Stimulated activated naive CD8-positive, alpha-beta T cell treated with anti-CD3 and anti-CD28 coated beads, Interleukin-15, Interleukin-2, amounts not matched to agents 100 ng/mL and 50 ng/mL, for 24 hours (primary cell): ENCODE results near the gene LGALS7.

ENCODE experiments used
- H3K27ac Mint-ChIP-seq: one replicate; pipeline ENCODE4 v1.8.0; 2021; ENCODE audit warnings: mild to moderate bottlenecking, mixed read lengths
- H3K27me3 Mint-ChIP-seq: one replicate; pipeline ENCODE4 v1.8.0; 2021; ENCODE audit warnings: mixed read lengths
- H3K36me3 Mint-ChIP-seq: one replicate; pipeline ENCODE4 v1.8.0; 2021; ENCODE audit warnings: low read depth, mixed read lengths
- H3K4me1 Mint-ChIP-seq: one replicate; pipeline ENCODE4 v1.8.0; 2021; ENCODE audit warnings: low read depth, mixed read lengths
- H3K4me3 Mint-ChIP-seq: one replicate; pipeline ENCODE4 v1.8.0; 2021; ENCODE audit warnings: mild to moderate bottlenecking, mixed read lengths
- H3K9me3 Mint-ChIP-seq: one replicate; pipeline ENCODE4 v1.8.0; 2021; ENCODE audit warnings: mixed read lengths

LGALS7 gene

DNA sequence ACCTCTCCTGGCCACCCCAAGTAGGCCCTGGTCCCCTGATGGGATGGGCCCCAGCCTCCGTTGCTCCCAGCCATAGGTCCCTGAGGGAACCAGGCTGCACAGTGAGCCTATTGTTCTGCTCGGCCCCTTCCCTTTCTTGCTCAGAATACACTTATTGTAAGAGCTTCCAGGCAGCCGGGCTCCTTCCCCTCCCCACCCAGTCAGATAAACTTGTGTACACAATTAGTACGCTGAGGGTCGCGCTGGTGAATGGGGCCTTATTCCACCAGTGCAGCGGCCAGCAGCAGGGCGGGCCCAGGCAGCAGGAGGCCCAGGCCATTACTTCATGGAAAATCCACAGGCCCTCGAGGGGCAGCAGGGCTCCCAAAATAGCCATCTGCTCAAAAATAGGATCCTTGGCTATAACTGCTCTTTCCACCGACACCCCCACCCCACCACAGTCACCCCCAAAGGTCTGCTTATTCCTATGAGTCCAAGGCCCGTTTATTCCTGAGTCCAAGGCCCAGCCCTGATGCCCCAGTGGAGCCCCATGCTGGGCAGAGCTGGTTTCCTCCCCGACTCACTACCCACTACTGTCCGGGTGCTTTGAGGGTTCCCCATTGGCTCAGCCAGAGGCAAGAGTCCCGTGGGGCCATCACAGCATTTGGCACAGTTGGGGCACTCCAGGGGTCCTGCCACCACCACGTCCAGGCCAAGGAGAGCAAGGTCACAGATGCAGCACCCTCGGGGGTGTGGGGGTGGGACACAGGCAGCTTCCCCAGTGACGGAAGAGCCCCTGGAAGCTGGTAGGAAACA lies 51.1 kb downstream of the LGALS7 start:
- H3K27me3 Mint-ChIP-seq: no peaks in the 10 kb centered on the region

DNA sequence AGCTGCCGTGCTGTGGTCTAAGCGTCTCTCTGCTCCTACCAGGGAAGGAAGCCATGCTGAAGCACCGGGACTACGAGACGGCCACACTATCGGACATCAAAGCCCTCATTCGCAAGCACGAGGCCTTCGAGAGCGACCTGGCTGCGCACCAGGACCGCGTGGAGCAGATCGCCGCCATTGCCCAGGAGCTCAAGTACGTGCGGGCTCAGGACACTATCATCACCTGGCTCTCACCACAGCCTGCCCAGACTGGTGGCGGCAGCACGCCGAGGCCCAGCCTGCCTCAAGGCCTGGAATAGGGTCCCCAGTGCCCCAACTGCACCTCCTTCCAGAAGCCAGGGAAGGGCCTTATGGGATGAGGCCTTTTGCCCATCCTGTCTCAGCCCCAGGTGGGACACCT lies 51.8 kb downstream of the LGALS7 start:
- Mint-ChIP-seq H3K27ac (no peak overlapping the region), H3K4me1 (peaks cover 4% of the 10 kb centered on the region), H3K36me3 (peaks cover 28% of the 10 kb centered on the region), H3K4me3 (no peak overlapping the region), H3K27me3 (no peaks in the 10 kb centered on the region), H3K9me3 (no peaks in the 10 kb centered on the region)

More for the DNA sequence above, 51.1 kb downstream of the LGALS7 start:
- no peak overlapping the region for H3K27ac Mint-ChIP-seq
- H3K9me3 Mint-ChIP-seq: no peaks in the 10 kb centered on the region
- H3K4me1 Mint-ChIP-seq: peaks cover 9% of the 10 kb centered on the region
- H3K36me3 Mint-ChIP-seq: peaks cover 30% of the 10 kb centered on the region
- H3K4me3 Mint-ChIP-seq: no peak overlapping the region
